Progenitor cell of endocrine pancreas (in vitro differentiated cells): ENCODE measurements around the gene EZH2. TPM values are rescaled to one million over a fixed set of nuclear protein-coding genes. Genes with fewer than 3 reads are reported as not detected.

Experiments
- DNase-seq: peaks from one replicate; pipeline ENCODE4 v3.0.0; 2021; ENCODE audit warnings: low spot score; ENCODE audit not compliant: unreplicated experiment
- H3K27ac Mint-ChIP-seq: 2 replicates; pipeline ENCODE4 v1.8.0; 2021; ENCODE audit warnings: mild to moderate bottlenecking, moderate library complexity, mixed read lengths
- H3K27me3 Mint-ChIP-seq: 2 replicates; pipeline ENCODE4 v1.8.0; 2021; ENCODE audit warnings: mixed read lengths
- H3K36me3 Mint-ChIP-seq: 2 replicates; pipeline ENCODE4 v1.8.0; 2022; ENCODE audit warnings: mixed read lengths; ENCODE audit not compliant: insufficient read depth
- H3K4me1 Mint-ChIP-seq: 2 replicates; pipeline ENCODE4 v1.8.0; 2021; ENCODE audit warnings: low read depth, mixed read lengths
- H3K4me3 Mint-ChIP-seq: 2 replicates; pipeline ENCODE4 v1.8.0; 2021; ENCODE audit warnings: low read depth, mild to moderate bottlenecking, moderate library complexity, mixed read lengths
- H3K9me3 Mint-ChIP-seq: 2 replicates; pipeline ENCODE4 v1.8.0; 2021; ENCODE audit warnings: low read depth, mixed read lengths
- total RNA-seq: library from RNA; stranded (reverse); gene quantifications from 2 replicates; pipeline ENCODE4 v1.2.1, GENCODE V29; 2021
- TF ChIP-seq, protein P1 (sequence below): fragments of 200-600 bp; sonication (generic); IDR thresholded peaks from one replicate; pipeline ENCODE4 v1.5.0; 2021; ENCODE audit warnings: antibody characterized with exemption, mild to moderate bottlenecking; ENCODE audit not compliant: unreplicated experiment

EZH2 gene
- total RNA-seq, 1 donor from 2014 or later = 57.6 TPM

DNA sequence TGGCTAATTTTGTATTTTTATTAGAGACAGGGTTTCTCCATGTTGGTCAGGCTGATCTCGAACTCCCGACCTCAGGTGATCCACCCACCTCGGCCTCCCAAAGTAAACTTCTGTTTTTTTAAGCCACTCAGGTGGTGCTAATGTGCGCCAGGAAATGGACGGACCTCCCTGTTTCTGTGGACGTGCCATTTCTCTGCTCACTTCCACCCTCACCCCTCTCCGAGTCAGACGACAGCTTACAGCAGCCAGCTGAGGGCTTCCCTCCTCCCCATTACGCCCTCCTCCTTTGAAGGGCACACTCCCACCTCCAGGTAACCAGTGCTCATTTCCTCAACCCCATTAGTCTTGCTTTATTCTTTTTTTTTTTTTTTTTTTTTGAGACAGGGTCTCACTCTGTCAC, 41.7 kb upstream of the EZH2 start:
- Mint-ChIP-seq H3K9me3 (no peaks in the 10 kb centered on the region), H3K36me3 (no peaks in the 10 kb centered on the region), H3K4me1 (no peaks in the 10 kb centered on the region), H3K4me3 (no peak overlapping the region), H3K27ac (no peak overlapping the region), H3K27me3 (no peaks in the 10 kb centered on the region)
- DNase-seq = no peak
- TF ChIP-seq, protein P1, sequence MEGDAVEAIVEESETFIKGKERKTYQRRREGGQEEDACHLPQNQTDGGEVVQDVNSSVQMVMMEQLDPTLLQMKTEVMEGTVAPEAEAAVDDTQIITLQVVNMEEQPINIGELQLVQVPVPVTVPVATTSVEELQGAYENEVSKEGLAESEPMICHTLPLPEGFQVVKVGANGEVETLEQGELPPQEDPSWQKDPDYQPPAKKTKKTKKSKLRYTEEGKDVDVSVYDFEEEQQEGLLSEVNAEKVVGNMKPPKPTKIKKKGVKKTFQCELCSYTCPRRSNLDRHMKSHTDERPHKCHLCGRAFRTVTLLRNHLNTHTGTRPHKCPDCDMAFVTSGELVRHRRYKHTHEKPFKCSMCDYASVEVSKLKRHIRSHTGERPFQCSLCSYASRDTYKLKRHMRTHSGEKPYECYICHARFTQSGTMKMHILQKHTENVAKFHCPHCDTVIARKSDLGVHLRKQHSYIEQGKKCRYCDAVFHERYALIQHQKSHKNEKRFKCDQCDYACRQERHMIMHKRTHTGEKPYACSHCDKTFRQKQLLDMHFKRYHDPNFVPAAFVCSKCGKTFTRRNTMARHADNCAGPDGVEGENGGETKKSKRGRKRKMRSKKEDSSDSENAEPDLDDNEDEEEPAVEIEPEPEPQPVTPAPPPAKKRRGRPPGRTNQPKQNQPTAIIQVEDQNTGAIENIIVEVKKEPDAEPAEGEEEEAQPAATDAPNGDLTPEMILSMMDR = no peak

DNA sequence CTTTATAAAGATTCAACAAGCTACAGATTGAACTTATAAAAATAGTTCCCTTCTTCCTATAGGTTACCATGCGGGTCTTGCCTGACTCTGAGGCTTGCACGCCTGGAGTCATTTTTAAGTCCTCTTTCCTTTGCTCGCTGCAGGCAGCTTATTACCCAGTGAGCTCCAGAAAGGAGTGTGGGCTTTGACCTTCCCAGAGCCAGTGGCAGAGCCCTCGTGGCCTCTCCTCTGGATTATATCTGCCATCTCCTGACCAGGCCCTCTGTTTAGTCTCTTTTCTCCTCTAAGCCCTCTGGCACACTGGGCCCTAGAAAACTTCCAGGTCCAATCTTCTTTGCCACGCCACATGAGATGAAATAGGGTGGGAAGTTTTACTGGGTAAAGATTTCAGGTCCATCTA, 39.9 kb upstream of the EZH2 start:
- H3K27me3 Mint-ChIP-seq = no peaks in the 10 kb centered on the region
- TF ChIP-seq, protein P1 = no peak
- no peaks in the 10 kb centered on the region for H3K9me3 Mint-ChIP-seq
- H3K4me1 Mint-ChIP-seq = no peaks in the 10 kb centered on the region
- DNase-seq = no peak
- no peak overlapping the region for H3K4me3 Mint-ChIP-seq
- H3K27ac Mint-ChIP-seq = no peak overlapping the region
- no peaks in the 10 kb centered on the region for H3K36me3 Mint-ChIP-seq

DNA sequence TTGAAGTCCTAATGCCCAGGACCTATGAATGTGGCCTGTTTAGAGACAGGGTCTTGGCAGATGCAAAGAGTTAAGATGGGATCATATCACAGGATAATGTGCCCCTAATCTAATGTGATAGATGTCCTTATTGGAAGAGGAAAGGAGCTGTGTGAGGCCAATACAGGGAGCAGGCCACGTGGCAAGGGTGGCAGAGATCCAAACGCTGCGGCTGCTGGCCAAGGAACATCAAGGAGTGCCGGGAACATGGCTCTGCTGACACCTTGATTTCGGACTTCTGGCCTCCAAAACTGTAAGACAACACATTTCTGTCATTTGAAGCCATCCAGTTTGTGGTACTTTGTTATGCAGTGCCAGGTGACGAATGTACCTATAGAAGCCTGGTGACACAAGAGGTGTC, 37.7 kb upstream of the EZH2 start:
- Mint-ChIP-seq H3K27ac (no peak overlapping the region), H3K27me3 (no peaks in the 10 kb centered on the region), H3K36me3 (no peaks in the 10 kb centered on the region), H3K4me1 (no peaks in the 10 kb centered on the region), H3K9me3 (no peaks in the 10 kb centered on the region), H3K4me3 (no peak overlapping the region)
- TF ChIP-seq, protein P1 = no peak
- DNase-seq = no peak

DNA sequence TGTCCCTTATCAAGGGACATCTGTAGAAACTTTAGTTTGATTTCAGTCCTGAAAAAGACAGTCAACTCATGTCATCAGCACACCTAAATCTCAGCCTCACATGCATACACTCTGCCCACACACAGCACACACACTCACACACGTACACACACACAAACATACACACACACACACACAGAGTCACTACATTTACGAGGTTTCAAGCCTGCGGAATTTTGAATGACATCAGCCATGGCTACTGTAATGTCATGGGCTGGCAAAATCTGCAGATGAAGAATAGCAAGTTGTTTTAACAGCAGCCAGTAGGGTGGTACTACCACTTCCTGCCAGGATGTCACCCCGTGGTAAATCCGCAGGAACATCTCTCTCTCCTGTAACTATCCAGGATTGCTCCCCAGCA, 37.1 kb upstream of the EZH2 start:
- H3K36me3 Mint-ChIP-seq = no peaks in the 10 kb centered on the region
- H3K4me1 Mint-ChIP-seq = no peaks in the 10 kb centered on the region
- no peak overlapping the region for H3K4me3 Mint-ChIP-seq
- no peaks in the 10 kb centered on the region for H3K27me3 Mint-ChIP-seq
- H3K9me3 Mint-ChIP-seq = no peaks in the 10 kb centered on the region
- no peak for DNase-seq
- TF ChIP-seq, protein P1 = no peak
- H3K27ac Mint-ChIP-seq = no peak overlapping the region

DNA sequence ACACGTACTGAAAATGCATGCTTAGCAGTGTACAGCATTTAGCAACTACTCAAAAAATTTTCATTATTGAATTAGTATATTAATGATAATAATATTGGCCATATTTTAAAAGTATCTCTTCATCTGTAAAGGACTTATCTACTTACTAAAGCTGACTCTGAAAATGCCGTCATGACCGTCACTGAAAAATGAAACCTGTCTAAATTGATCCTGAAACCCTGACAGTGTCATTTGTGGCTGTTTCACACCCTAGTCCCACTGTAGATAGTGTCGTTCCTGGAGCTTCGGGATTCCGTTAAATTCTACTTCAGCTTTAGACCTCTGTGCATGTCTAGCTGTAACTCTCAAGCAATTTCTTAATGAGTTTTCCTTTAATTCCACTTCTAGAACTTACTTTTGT, 35.8 kb upstream of the EZH2 start:
- H3K36me3 Mint-ChIP-seq = no peaks in the 10 kb centered on the region
- DNase-seq = no peak
- H3K4me1 Mint-ChIP-seq = no peaks in the 10 kb centered on the region
- no peaks in the 10 kb centered on the region for H3K27me3 Mint-ChIP-seq
- TF ChIP-seq, protein P1 = no peak
- H3K4me3 Mint-ChIP-seq = no peak overlapping the region
- no peak overlapping the region for H3K27ac Mint-ChIP-seq
- no peaks in the 10 kb centered on the region for H3K9me3 Mint-ChIP-seq
